Stimulated activated CD4-positive, alpha-beta T cell treated with anti-CD3 and anti-CD28 coated beads, Interleukin-4, amount 100 ng/mL, for 4 hours (primary cell): ENCODE results near the gene PRODH.
"Not testable (repeated sequence)": the region's sequence is repeated elsewhere in the genome, so short reads cannot be mapped to it uniquely, and the experiment has no call there.

ENCODE experiments used
- DNase-seq, 2 experiments: peaks; one replicate each; pipeline ENCODE4 v3.0.0-alpha.2; 2020

The PRODH gene

GRCh38 chr22:18935889-18936529, at the start of gene PRODH:
Gene PRODH, minus strand, starts transcription at chr22:18936293. Its CDS starts 6 bp downstream, at chr22:18936287.
- no peak for DNase-seq

- DNase-seq, result no peak
Observed at GRCh38 chr22:18985780-18986179, 49.7 kb upstream of the PRODH start.

GRCh38 chr22:18984564-18984963, 48.5 kb upstream of the PRODH start:
- no peak for DNase-seq

GRCh38 chr22:18983120-18983651, 47.1 kb upstream of the PRODH start:
- no peak for DNase-seq

- no peak for DNase-seq
Observed at GRCh38 chr22:18980829-18981228, 44.7 kb upstream of the PRODH start.

- DNase-seq, result no peak
Observed at GRCh38 chr22:18979957-18980356, 43.9 kb upstream of the PRODH start.

- DNase-seq, result no peak
Observed at GRCh38 chr22:18978506-18978905, 42.4 kb upstream of the PRODH start.

- no peak for DNase-seq
Observed at GRCh38 chr22:18977824-18978425, 41.8 kb upstream of the PRODH start.

- DNase-seq, result no peak
Observed at GRCh38 chr22:18976197-18976751, 40.2 kb upstream of the PRODH start.

GRCh38 chr22:18975434-18976196, 39.5 kb upstream of the PRODH start:
- DNase-seq, result no peak

GRCh38 chr22:18974477-18975180, 38.5 kb upstream of the PRODH start:
- DNase-seq, result no peak

- DNase-seq, result no peak
Observed at GRCh38 chr22:18973264-18974031, 37.4 kb upstream of the PRODH start.

GRCh38 chr22:18972591-18972990, 36.5 kb upstream of the PRODH start:
- DNase-seq, result not testable (repeated sequence)

GRCh38 chr22:18972029-18972428, 35.9 kb upstream of the PRODH start:
- DNase-seq, result not testable (repeated sequence)

- no peak for DNase-seq
Observed at GRCh38 chr22:18971321-18971751, 35.2 kb upstream of the PRODH start.

- no peak for DNase-seq
Observed at GRCh38 chr22:18970948-18971315, 34.8 kb upstream of the PRODH start.

GRCh38 chr22:18970176-18970947, 34.3 kb upstream of the PRODH start:
- no peak for DNase-seq

GRCh38 chr22:18969158-18969942, 33.3 kb upstream of the PRODH start:
- not testable (repeated sequence) for DNase-seq

- DNase-seq, result no peak
Observed at GRCh38 chr22:18968011-18968749, 32.1 kb upstream of the PRODH start.
